Epithelial cell of esophagus (primary cell): ENCODE measurements around the gene ZNF747.

ENCODE experiments used
- DNase-seq: peaks from one replicate; pipeline ENCODE4 v3.0.0; 2010; ENCODE audit warnings: low read depth
- H3K4me3 ChIP-seq: 2 replicates; pipeline ENCODE4 v1.5.1; 2011; ENCODE audit warnings: mild to moderate bottlenecking, low read length, control low read depth
- TF ChIP-seq, protein P1 (sequence below): IDR thresholded peaks from 2 replicates; pipeline ENCODE4 v1.5.1; 2011; ENCODE audit warnings: low read depth, mild to moderate bottlenecking, low read length, control low read depth, inconsistent platforms; ENCODE audit not compliant: insufficient read depth; ENCODE audit errors: missing control alignments

ZNF747 gene

DNA sequence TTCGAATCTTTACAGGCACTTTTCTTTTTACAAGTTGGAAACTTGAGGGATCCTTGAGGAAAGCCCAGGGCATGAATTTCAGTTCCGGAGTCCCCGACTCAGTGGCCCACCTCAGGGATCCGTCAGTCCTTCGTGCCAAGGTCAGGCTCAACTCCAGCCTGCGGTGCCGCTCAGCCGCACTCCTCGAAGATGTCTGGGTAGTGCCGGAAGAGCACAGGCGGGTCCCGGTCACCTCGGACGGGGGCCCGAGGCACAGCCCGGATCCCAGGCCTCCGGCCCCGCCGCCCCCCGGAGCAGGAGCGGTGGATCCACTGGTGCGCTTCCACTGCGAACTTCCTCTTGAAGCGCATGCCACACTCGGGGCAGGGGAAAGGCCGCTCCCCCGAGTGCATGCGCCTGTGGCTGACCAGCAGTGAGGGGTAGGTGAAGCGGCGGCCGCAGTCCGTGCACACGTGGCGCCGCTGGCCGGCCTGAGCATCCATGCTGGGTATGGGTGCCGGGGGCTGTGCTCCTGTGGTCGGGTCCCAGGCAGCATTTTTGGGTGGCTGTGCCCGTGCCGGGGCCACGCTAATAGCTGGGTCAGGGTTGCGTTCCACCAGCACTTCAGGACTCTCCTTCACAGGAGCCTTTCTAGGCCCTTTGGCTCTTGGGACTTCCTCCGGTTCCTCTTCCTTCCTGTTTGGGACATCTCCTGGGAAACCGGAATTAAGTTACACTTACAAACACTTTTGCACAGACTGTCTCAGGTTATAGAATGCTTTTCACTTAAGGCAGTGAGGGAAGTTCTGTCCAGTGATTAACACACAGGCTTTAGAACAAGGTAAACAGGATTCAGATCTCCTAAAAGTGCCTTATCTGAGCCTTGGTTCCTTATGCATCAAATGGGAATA lies 35.3 kb upstream of the ZNF747 start:
- TF ChIP-seq, protein P1, sequence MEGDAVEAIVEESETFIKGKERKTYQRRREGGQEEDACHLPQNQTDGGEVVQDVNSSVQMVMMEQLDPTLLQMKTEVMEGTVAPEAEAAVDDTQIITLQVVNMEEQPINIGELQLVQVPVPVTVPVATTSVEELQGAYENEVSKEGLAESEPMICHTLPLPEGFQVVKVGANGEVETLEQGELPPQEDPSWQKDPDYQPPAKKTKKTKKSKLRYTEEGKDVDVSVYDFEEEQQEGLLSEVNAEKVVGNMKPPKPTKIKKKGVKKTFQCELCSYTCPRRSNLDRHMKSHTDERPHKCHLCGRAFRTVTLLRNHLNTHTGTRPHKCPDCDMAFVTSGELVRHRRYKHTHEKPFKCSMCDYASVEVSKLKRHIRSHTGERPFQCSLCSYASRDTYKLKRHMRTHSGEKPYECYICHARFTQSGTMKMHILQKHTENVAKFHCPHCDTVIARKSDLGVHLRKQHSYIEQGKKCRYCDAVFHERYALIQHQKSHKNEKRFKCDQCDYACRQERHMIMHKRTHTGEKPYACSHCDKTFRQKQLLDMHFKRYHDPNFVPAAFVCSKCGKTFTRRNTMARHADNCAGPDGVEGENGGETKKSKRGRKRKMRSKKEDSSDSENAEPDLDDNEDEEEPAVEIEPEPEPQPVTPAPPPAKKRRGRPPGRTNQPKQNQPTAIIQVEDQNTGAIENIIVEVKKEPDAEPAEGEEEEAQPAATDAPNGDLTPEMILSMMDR: no peak
- DNase-seq: no peak
- no peak overlapping the region for H3K4me3 ChIP-seq

DNA sequence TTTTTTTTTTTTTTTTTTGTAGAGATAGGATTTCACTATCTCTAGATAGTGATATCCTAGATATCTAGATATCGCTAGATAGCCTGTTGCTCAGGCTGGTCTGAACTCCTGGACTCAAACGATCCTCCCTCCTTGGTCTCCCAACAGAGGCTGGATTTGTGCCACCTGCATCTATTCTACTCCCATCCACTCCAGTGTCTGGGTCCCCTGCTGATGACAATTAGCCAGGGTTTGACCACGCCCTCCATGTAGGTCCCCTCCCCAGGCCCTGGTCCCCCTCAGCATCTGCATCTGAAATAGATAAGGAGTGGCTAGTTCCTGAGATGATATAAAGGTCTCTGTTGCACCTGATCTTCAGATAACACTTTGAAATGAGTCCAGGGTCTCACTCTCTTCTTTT lies 34.6 kb upstream of the ZNF747 start:
- TF ChIP-seq, protein P1: no peak
- DNase-seq: no peak
- H3K4me3 ChIP-seq: no peak overlapping the region

DNA sequence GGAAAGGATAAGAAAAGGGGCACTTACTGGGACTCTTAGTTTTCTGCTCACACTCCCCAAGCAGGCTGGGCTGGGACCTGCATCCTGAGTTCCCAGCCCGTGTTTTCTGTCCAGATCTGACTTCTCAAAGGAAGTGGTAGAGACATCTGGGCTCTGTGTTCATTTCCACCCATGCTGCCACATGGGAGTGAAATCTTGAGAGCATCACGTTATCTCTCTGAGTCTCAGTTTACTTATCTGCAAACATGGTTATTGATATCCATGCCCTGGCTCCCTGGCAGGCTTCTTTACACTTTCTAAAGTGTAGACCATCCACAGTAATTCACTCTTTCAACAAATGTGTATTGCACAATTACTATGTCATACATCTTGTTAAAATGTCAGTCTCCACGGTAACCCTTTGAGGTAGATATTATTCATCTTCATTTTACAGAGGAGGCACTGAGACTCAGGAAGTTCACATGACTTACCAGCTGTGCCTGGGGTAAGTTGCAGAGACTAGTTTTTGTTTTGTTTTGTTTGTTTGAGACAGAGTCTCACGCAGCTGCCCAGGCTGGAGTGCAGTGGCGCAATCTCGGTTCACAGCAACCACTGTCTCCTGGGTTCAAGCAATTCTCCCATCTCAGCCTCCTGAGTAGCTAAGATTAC lies 33.5 kb upstream of the ZNF747 start:
- TF ChIP-seq, protein P1: no peak
- DNase-seq: peak; percentile 96
- H3K4me3 ChIP-seq: no peak overlapping the region

GRCh38 chr16:30567160-30567990 lies 32.7 kb upstream of the ZNF747 start:
- TF ChIP-seq, protein P1: no peak
- DNase-seq: peak; percentile 92
- no peak overlapping the region for H3K4me3 ChIP-seq

GRCh38 chr16:30566531-30566930 lies 31.9 kb upstream of the ZNF747 start:
- TF ChIP-seq, protein P1: no peak
- no peak overlapping the region for H3K4me3 ChIP-seq
- no peak for DNase-seq

GRCh38 chr16:30565984-30566383 lies 31.3 kb upstream of the ZNF747 start:
- TF ChIP-seq, protein P1: no peak
- DNase-seq: no peak
- no peak overlapping the region for H3K4me3 ChIP-seq
